ENCODE measurements around the gene RTL5.

The RTL5 gene

DNA sequence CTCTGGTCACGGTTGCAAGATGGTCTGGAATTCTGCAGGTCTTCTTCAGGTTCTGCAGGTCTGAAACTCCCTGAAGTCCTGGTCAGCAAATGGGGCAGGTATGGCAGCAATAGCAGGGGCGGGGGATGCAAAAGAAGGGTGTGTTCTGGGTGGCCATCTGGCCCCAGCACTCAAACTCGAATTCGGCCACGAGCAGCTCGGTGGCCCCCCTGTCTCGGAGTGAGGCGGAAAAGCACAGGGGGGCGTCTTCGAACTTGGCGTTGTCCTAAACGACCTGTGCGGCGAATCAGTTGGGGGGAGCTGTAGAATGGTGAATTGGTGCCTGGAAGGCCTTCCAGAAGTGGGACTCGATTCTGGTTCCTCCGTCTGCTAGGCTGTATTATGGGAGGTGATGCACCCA lies 2.1 kb downstream of the RTL5 start:
- no peak overlapping the region for H4K8ac ChIP-seq (ENCODE audit: low read depth, low read length)
- no peak overlapping the region for H3K23ac ChIP-seq (ENCODE audit: low read length)
- H4K91ac ChIP-seq (ENCODE audit: low read depth, low read length), result no peak overlapping the region
- H3K36me3 ChIP-seq (ENCODE audit: control insufficient read depth in 1 of 2, insufficient read depth in 2 of 2, low read length in 2 of 2), result peaks cover 6 to 7% of the 10 kb centered on the region in 2 experiments
- H3K14ac ChIP-seq (ENCODE audit: low read length), result no peak overlapping the region
- no peak overlapping the region for H3K9ac ChIP-seq (ENCODE audit: low read length)
- no peak overlapping the region for H3K27ac ChIP-seq (ENCODE audit: low read depth, low read length)
- no CpG with 5 or more reads among the region's 16 CpGs for WGBS (ENCODE audit: extremely low coverage, insufficient coverage, insufficient read length)
- H3K27me3 ChIP-seq (ENCODE audit: insufficient read depth, low read length), result no peaks in the 10 kb centered on the region
- H3K9me3 ChIP-seq (ENCODE audit: insufficient read depth, low read depth, low read length), result no peaks in the 10 kb centered on the region
- H3K79me2 ChIP-seq (ENCODE audit: control insufficient read depth, insufficient read depth, low read length, poor library complexity), result no peaks in the 10 kb centered on the region
- H3K18ac ChIP-seq (ENCODE audit: low read length), result no peak overlapping the region
- no peak overlapping the region for H3K4me2 ChIP-seq (ENCODE audit: low read length)
- H2AFZ ChIP-seq (ENCODE audit: insufficient read depth, low read length, poor library complexity), result no peak overlapping the region
- peaks cover 4% of the 10 kb centered on the region for H3K79me1 ChIP-seq (ENCODE audit: low read length)
- no peak for DNase-seq
- H3K4ac ChIP-seq (ENCODE audit: low read depth, low read length), result no peak overlapping the region
- H2BK120ac ChIP-seq (ENCODE audit: insufficient read depth, low read length, poor library complexity), result no peak overlapping the region
- H2AK5ac ChIP-seq (ENCODE audit: low read length), result no peak overlapping the region
- H2BK5ac ChIP-seq (ENCODE audit: low read depth, low read length, poor library complexity), result no peak overlapping the region
- no peak overlapping the region for H4K12ac ChIP-seq (ENCODE audit: low read depth, low read length)
- no peak overlapping the region for H3K4me3 ChIP-seq (ENCODE audit: low read depth, low read length)
- H3K4me1 ChIP-seq (ENCODE audit: control insufficient read depth in 1 of 2, insufficient read depth in 2 of 2, low read length in 2 of 2), result peaks cover 18 to 27% of the 10 kb centered on the region in 2 experiments
- no peak overlapping the region for H2BK12ac ChIP-seq (ENCODE audit: low read length)

DNA sequence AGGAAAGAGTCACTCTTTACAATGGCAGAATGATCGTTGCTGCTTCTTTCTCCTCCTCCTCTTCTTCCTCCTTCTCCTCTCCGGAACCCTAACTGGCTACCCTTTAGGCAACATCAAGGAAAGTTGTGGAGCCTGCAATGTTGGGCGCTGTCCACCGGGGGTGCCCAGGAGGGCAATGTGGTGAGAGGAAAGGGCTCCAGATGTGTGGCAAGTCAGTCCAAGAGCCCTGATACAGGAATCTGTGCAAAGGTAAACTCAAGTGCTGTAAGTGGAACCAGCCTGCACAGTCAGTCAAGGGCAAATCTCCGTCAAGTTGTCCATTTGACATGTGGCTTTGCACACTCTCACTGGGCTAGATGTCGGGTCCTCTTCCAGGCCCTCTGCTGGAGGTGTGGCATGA lies 2.8 kb downstream of the RTL5 start:
- Histone ChIP-seq H3K4ac (ENCODE audit: low read depth, low read length) (no peak overlapping the region), H3K14ac (ENCODE audit: low read length) (no peak overlapping the region), H2BK5ac (ENCODE audit: low read depth, low read length, poor library complexity) (no peak overlapping the region), H3K4me1 (ENCODE audit: control insufficient read depth in 1 of 2, insufficient read depth in 2 of 2, low read length in 2 of 2) (peaks cover 26 to 34% of the 10 kb centered on the region in 2 experiments), H3K27ac (ENCODE audit: low read depth, low read length) (no peak overlapping the region), H4K8ac (ENCODE audit: low read depth, low read length) (no peak overlapping the region), H3K4me2 (ENCODE audit: low read length) (no peak overlapping the region), H2BK12ac (ENCODE audit: low read length) (no peak overlapping the region), H3K23ac (ENCODE audit: low read length) (no peak overlapping the region), H2AK5ac (ENCODE audit: low read length) (no peak overlapping the region), H3K9me3 (ENCODE audit: insufficient read depth, low read depth, low read length) (no peaks in the 10 kb centered on the region), H4K91ac (ENCODE audit: low read depth, low read length) (no peak overlapping the region), H4K12ac (ENCODE audit: low read depth, low read length) (no peak overlapping the region), H2BK120ac (ENCODE audit: insufficient read depth, low read length, poor library complexity) (no peak overlapping the region), H3K79me2 (ENCODE audit: control insufficient read depth, insufficient read depth, low read length, poor library complexity) (peaks cover 2% of the 10 kb centered on the region), H3K4me3 (ENCODE audit: low read depth, low read length) (no peak overlapping the region), H3K79me1 (ENCODE audit: low read length) (peaks cover 10% of the 10 kb centered on the region), H2AFZ (ENCODE audit: insufficient read depth, low read length, poor library complexity) (no peak overlapping the region), H3K36me3 (ENCODE audit: control insufficient read depth in 1 of 2, insufficient read depth in 2 of 2, low read length in 2 of 2) (peaks cover 0 to 3% of the 10 kb centered on the region in 2 experiments), H3K18ac (ENCODE audit: low read length) (no peak overlapping the region), H3K9ac (ENCODE audit: low read length) (no peak overlapping the region), H3K27me3 (ENCODE audit: insufficient read depth, low read length) (no peaks in the 10 kb centered on the region)
- peak in 1 of 2 donors; percentile 13 for DNase-seq
- WGBS (ENCODE audit: extremely low coverage, insufficient coverage, insufficient read length), result no CpG with 5 or more reads among the region's 6 CpGs

DNA sequence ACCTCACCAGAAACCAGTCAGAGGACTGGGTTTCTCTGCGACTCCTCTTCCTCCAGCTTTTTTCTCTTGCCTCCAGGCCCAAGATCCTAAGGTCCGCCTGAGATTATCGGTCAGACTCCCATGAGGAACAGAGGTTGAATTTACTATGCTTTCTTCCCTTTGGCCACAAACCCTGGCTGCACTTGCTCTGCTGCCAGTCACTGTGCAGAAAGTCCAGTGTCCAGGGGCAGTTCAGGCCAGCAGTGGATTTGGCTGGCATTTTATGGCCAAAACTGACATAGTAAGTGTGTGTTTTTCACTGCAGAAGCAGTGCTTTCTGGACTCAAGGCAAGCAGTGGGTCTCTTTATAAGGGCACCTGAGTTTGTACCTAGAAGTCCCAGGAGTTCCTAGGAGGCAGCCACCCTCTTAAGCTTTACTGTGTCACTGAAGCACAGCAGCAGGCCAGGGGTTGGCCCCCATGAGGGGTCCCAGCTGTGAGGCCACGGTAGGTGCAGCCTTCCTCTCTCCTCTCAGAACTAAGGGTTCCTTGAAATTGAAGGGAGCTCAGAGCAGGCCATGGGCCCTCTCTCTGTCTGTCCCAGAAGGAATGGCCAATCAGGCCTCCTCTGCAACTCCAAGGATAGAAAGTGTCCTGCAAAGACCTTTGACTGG lies 3.4 kb downstream of the RTL5 start:
- Histone ChIP-seq H2BK120ac (ENCODE audit: insufficient read depth, low read length, poor library complexity) (no peak overlapping the region), H3K27me3 (ENCODE audit: insufficient read depth, low read length) (no peaks in the 10 kb centered on the region), H2AK5ac (ENCODE audit: low read length) (no peak overlapping the region), H3K79me2 (ENCODE audit: control insufficient read depth, insufficient read depth, low read length, poor library complexity) (peaks cover 2% of the 10 kb centered on the region), H3K4me2 (ENCODE audit: low read length) (no peak overlapping the region), H2BK12ac (ENCODE audit: low read length) (no peak overlapping the region), H4K8ac (ENCODE audit: low read depth, low read length) (no peak overlapping the region), H4K91ac (ENCODE audit: low read depth, low read length) (no peak overlapping the region), H3K9ac (ENCODE audit: low read length) (no peak overlapping the region), H4K12ac (ENCODE audit: low read depth, low read length) (no peak overlapping the region), H2AFZ (ENCODE audit: insufficient read depth, low read length, poor library complexity) (no peak overlapping the region), H3K4ac (ENCODE audit: low read depth, low read length) (no peak overlapping the region), H3K79me1 (ENCODE audit: low read length) (peaks cover 12% of the 10 kb centered on the region), H3K36me3 (ENCODE audit: control insufficient read depth in 1 of 2, insufficient read depth in 2 of 2, low read length in 2 of 2) (peaks cover 0 to 3% of the 10 kb centered on the region in 2 experiments), H3K14ac (ENCODE audit: low read length) (no peak overlapping the region), H2BK5ac (ENCODE audit: low read depth, low read length, poor library complexity) (no peak overlapping the region), H3K4me1 (ENCODE audit: control insufficient read depth in 1 of 2, insufficient read depth in 2 of 2, low read length in 2 of 2) (peaks cover 30 to 37% of the 10 kb centered on the region in 2 experiments), H3K27ac (ENCODE audit: low read depth, low read length) (no peak overlapping the region), H3K9me3 (ENCODE audit: insufficient read depth, low read depth, low read length) (no peaks in the 10 kb centered on the region), H3K23ac (ENCODE audit: low read length) (no peak overlapping the region), H3K4me3 (ENCODE audit: low read depth, low read length) (no peak overlapping the region), H3K18ac (ENCODE audit: low read length) (no peak overlapping the region)
- DNase-seq, result no peak
- WGBS (ENCODE audit: extremely low coverage, insufficient coverage, insufficient read length), result no CpG with 5 or more reads among the region's 4 CpGs

DNA sequence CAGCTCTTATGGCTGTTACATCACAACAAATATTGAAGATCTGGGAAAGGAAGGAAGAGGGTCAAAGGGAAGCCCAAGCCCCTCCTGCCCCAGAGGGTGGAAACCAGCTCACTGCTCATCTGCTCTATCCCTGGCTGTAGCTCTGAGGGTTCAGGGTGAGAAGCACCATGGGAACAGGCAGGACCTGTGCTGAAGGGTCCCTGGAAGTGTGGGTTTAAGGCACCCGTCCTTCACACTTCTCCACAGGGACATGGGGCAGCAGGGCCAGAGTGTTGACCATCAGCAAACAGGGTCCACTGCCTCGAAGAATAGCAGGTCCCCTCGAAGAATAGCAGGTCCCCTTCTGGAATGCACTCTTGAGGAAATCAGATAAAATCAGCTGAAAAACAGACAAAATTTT lies 4.4 kb downstream of the RTL5 start:
- no peak overlapping the region for H3K14ac ChIP-seq (ENCODE audit: low read length)
- no peaks in the 10 kb centered on the region for H3K27me3 ChIP-seq (ENCODE audit: insufficient read depth, low read length)
- H2BK120ac ChIP-seq (ENCODE audit: insufficient read depth, low read length, poor library complexity), result no peak overlapping the region
- no peak overlapping the region for H3K4me2 ChIP-seq (ENCODE audit: low read length)
- no peak overlapping the region for H4K91ac ChIP-seq (ENCODE audit: low read depth, low read length)
- H3K79me2 ChIP-seq (ENCODE audit: control insufficient read depth, insufficient read depth, low read length, poor library complexity), result peaks cover 2% of the 10 kb centered on the region
- H3K27ac ChIP-seq (ENCODE audit: low read depth, low read length), result no peak overlapping the region
- no peak overlapping the region for H2AFZ ChIP-seq (ENCODE audit: insufficient read depth, low read length, poor library complexity)
- H3K23ac ChIP-seq (ENCODE audit: low read length), result no peak overlapping the region
- H4K12ac ChIP-seq (ENCODE audit: low read depth, low read length), result no peak overlapping the region
- no peak overlapping the region for H2AK5ac ChIP-seq (ENCODE audit: low read length)
- H2BK12ac ChIP-seq (ENCODE audit: low read length), result no peak overlapping the region
- H3K4me3 ChIP-seq (ENCODE audit: low read depth, low read length), result no peak overlapping the region
- H3K4ac ChIP-seq (ENCODE audit: low read depth, low read length), result no peak overlapping the region
- no peaks in the 10 kb centered on the region for H3K9me3 ChIP-seq (ENCODE audit: insufficient read depth, low read depth, low read length)
- no peak overlapping the region for H4K8ac ChIP-seq (ENCODE audit: low read depth, low read length)
- H2BK5ac ChIP-seq (ENCODE audit: low read depth, low read length, poor library complexity), result no peak overlapping the region
- no peak overlapping the region for H3K18ac ChIP-seq (ENCODE audit: low read length)
- H3K36me3 ChIP-seq (ENCODE audit: control insufficient read depth in 1 of 2, insufficient read depth in 2 of 2, low read length in 2 of 2), result peaks cover 0 to 3% of the 10 kb centered on the region in 2 experiments
- WGBS (ENCODE audit: extremely low coverage, insufficient coverage, insufficient read length), result no CpG with 5 or more reads among the region's 3 CpGs
- H3K9ac ChIP-seq (ENCODE audit: low read length), result no peak overlapping the region
- peaks cover 14% of the 10 kb centered on the region for H3K79me1 ChIP-seq (ENCODE audit: low read length)
- H3K4me1 ChIP-seq (ENCODE audit: control insufficient read depth in 1 of 2, insufficient read depth in 2 of 2, low read length in 2 of 2), result peaks cover 35 to 44% of the 10 kb centered on the region in 2 experiments
- DNase-seq, result no peak

Measured in trophoblast cell (in vitro differentiated cells and primary cell).